AG04449 (cell line): ENCODE data around the gene CMIP.

Experiments
- CTCF ChIA-PET: fragments of 350-600 bp; formaldehyde crosslinking; extraction: SDS; loops from one replicate; lab custom pipeline; 2021; ENCODE audit warnings: antibody characterized with exemption; lab: Yijun Ruan, JAX
- POLR2A ChIA-PET: fragments of 400-600, 350-600 bp; formaldehyde crosslinking; extraction: SDS; loops from one replicate; lab custom pipeline; 2020; ENCODE audit warnings: antibody characterized with exemption, inconsistent platforms; lab: Yijun Ruan, JAX
- DNase-seq: peaks from one replicate; pipeline ENCODE4 v3.0.0-alpha.2; 2010; ENCODE audit warnings: low read depth, low spot score
- H3K4me3 ChIP-seq: 2 replicates; pipeline ENCODE4 v1.5.1; 2011; ENCODE audit warnings: low read depth, mild to moderate bottlenecking, control low read depth, low read length
- CTCF ChIP-seq: IDR thresholded peaks from one replicate; pipeline ENCODE4 v1.5.1; 2011; ENCODE audit warnings: mild to moderate bottlenecking, moderate library complexity, low read length, control low read depth, inconsistent platforms; ENCODE audit not compliant: insufficient read depth; ENCODE audit errors: missing control alignments

Gene CMIP

GRCh38 chr16:81546781-81547180 lies 102.2 kb downstream of the CMIP start:
- no peak overlapping the region for H3K4me3 ChIP-seq
- TF ChIP-seq CTCF, result no peak
- no peak for DNase-seq
- CTCF ChIA-PET, result no interaction called here
- POLR2A ChIA-PET, result no interaction called here

- ChIA-PET POLR2A (no interaction called here), CTCF (no interaction called here)
Measured at GRCh38 chr16:81547194-81547938, 102.8 kb downstream of the CMIP start.

GRCh38 chr16:81547939-81548216 lies 103.3 kb downstream of the CMIP start:
- CTCF ChIA-PET, result no interaction called here
- POLR2A ChIA-PET, result no interaction called here
- DNase-seq, result no peak
- no peak for TF ChIP-seq CTCF
- no peak overlapping the region for H3K4me3 ChIP-seq

More at GRCh38 chr16:81547194-81547938, 102.8 kb downstream of the CMIP start:
- TF ChIP-seq CTCF, result no peak
- DNase-seq, result no peak
- H3K4me3 ChIP-seq, result no peak overlapping the region

- POLR2A ChIA-PET, result interaction anchor here (0.6 kb wide), 1 partner anchor 148 kb away, joined by 3 read pairs; no protein-coding TSS in a partner anchor
- no peak overlapping the region for H3K4me3 ChIP-seq
- no peak for TF ChIP-seq CTCF
- DNase-seq, result no peak
- CTCF ChIA-PET, result no interaction called here
Measured at GRCh38 chr16:81548551-81548875, 103.9 kb downstream of the CMIP start.

- H3K4me3 ChIP-seq, result no peak overlapping the region
- CTCF ChIA-PET, result no interaction called here
- POLR2A ChIA-PET, result interaction anchor here (0.6 kb wide), 1 partner anchor 149 kb away, joined by 3 read pairs; no protein-coding TSS in a partner anchor
- TF ChIP-seq CTCF, result no peak
- no peak for DNase-seq
Measured at GRCh38 chr16:81548876-81549546, 104.4 kb downstream of the CMIP start.

GRCh38 chr16:81549547-81550431 lies 105.2 kb downstream of the CMIP start:
- ChIA-PET CTCF (no interaction called here), POLR2A (no interaction called here)
- no peak for TF ChIP-seq CTCF
- DNase-seq, result no peak
- H3K4me3 ChIP-seq, result no peak overlapping the region
